ENCODE results near the gene EEF1AKMT3.

EEF1AKMT3 gene

GRCh38 chr12:57759360-57759980, 12.9 kb upstream of the EEF1AKMT3 start:
- H3K9me3 ChIP-seq (ENCODE audit: control insufficient read depth, low read length) = no peaks in the 10 kb centered on the region
- H3K4me1 ChIP-seq (ENCODE audit: control insufficient read depth, insufficient read depth, low read length, poor library complexity, severe bottlenecking) = peaks cover 3% of the 10 kb centered on the region
- H3K36me3 ChIP-seq (ENCODE audit: control insufficient read depth, insufficient read depth, low read length) = no peaks in the 10 kb centered on the region
- no peak overlapping the region for H3K4me3 ChIP-seq (ENCODE audit: extremely low read depth, insufficient read depth, low read length, poor library complexity, severe bottlenecking)
- no peak overlapping the region for H3K27ac ChIP-seq (ENCODE audit: low read depth, low read length, severe bottlenecking)
- WGBS, 2 experiments (ENCODE audit: insufficient coverage in 2 of 2) = 31 to 36% methylated on average over 2 to 3 of the region's 3 CpGs

- peaks cover 3% of the 10 kb centered on the region for H3K4me1 ChIP-seq (ENCODE audit: control insufficient read depth, insufficient read depth, low read length, poor library complexity, severe bottlenecking)
- no peaks in the 10 kb centered on the region for H3K36me3 ChIP-seq (ENCODE audit: control insufficient read depth, insufficient read depth, low read length)
- no peaks in the 10 kb centered on the region for H3K9me3 ChIP-seq (ENCODE audit: control insufficient read depth, low read length)
- H3K4me3 ChIP-seq (ENCODE audit: extremely low read depth, insufficient read depth, low read length, poor library complexity, severe bottlenecking) = no peak overlapping the region
- 92% methylated on average over 1 of the region's 3 CpGs; no CpG with 5 or more reads in 1 of the 2 experiments for WGBS, 2 experiments (ENCODE audit: insufficient coverage in 2 of 2)
- H3K27ac ChIP-seq (ENCODE audit: low read depth, low read length, severe bottlenecking) = no peak overlapping the region
These were observed 11.9 kb upstream of the EEF1AKMT3 start for GRCh38 chr12:57760347-57760982.

- peaks cover 7% of the 10 kb centered on the region for H3K4me1 ChIP-seq (ENCODE audit: control insufficient read depth, insufficient read depth, low read length, poor library complexity, severe bottlenecking)
- no peaks in the 10 kb centered on the region for H3K36me3 ChIP-seq (ENCODE audit: control insufficient read depth, insufficient read depth, low read length)
- no peak overlapping the region for H3K4me3 ChIP-seq (ENCODE audit: extremely low read depth, insufficient read depth, low read length, poor library complexity, severe bottlenecking)
- WGBS, 2 experiments (ENCODE audit: insufficient coverage in 2 of 2) = 80% methylated on average over 3 to 4 of the region's 4 CpGs
- H3K9me3 ChIP-seq (ENCODE audit: control insufficient read depth, low read length) = no peaks in the 10 kb centered on the region
- no peak overlapping the region for H3K27ac ChIP-seq (ENCODE audit: low read depth, low read length, severe bottlenecking)
These were observed 10.9 kb upstream of the EEF1AKMT3 start for GRCh38 chr12:57761391-57761998.

- H3K27ac ChIP-seq (ENCODE audit: low read depth, low read length, severe bottlenecking) = no peak overlapping the region
- H3K4me3 ChIP-seq (ENCODE audit: extremely low read depth, insufficient read depth, low read length, poor library complexity, severe bottlenecking) = no peak overlapping the region
- WGBS, 2 experiments (ENCODE audit: insufficient coverage in 2 of 2) = 85 to 93% methylated on average over 2 of the region's 2 CpGs
- no peaks in the 10 kb centered on the region for H3K9me3 ChIP-seq (ENCODE audit: control insufficient read depth, low read length)
- H3K4me1 ChIP-seq (ENCODE audit: control insufficient read depth, insufficient read depth, low read length, poor library complexity, severe bottlenecking) = peaks cover 10% of the 10 kb centered on the region
- no peaks in the 10 kb centered on the region for H3K36me3 ChIP-seq (ENCODE audit: control insufficient read depth, insufficient read depth, low read length)
These were observed 10.0 kb upstream of the EEF1AKMT3 start for GRCh38 chr12:57762463-57762862.

GRCh38 chr12:57763881-57764661, 8.3 kb upstream of the EEF1AKMT3 start:
- Histone ChIP-seq H3K4me1 (ENCODE audit: control insufficient read depth, insufficient read depth, low read length, poor library complexity, severe bottlenecking) (peaks cover 10% of the 10 kb centered on the region), H3K27ac (ENCODE audit: low read depth, low read length, severe bottlenecking) (no peak overlapping the region), H3K9me3 (ENCODE audit: control insufficient read depth, low read length) (no peaks in the 10 kb centered on the region), H3K4me3 (ENCODE audit: extremely low read depth, insufficient read depth, low read length, poor library complexity, severe bottlenecking) (no peak overlapping the region), H3K36me3 (ENCODE audit: control insufficient read depth, insufficient read depth, low read length) (peaks cover 9% of the 10 kb centered on the region)
- WGBS, 2 experiments (ENCODE audit: insufficient coverage in 2 of 2) = 75 to 86% methylated on average over 6 of the region's 6 CpGs

GRCh38 chr12:57764662-57765002, 7.8 kb upstream of the EEF1AKMT3 start:
- H3K4me1 ChIP-seq (ENCODE audit: control insufficient read depth, insufficient read depth, low read length, poor library complexity, severe bottlenecking) = peaks cover 10% of the 10 kb centered on the region
- peak overlapping the region; percentile 9 for H3K4me3 ChIP-seq (ENCODE audit: extremely low read depth, insufficient read depth, low read length, poor library complexity, severe bottlenecking)
- no peaks in the 10 kb centered on the region for H3K9me3 ChIP-seq (ENCODE audit: control insufficient read depth, low read length)
- no peak overlapping the region for H3K27ac ChIP-seq (ENCODE audit: low read depth, low read length, severe bottlenecking)
- peaks cover 15% of the 10 kb centered on the region for H3K36me3 ChIP-seq (ENCODE audit: control insufficient read depth, insufficient read depth, low read length)
- WGBS, 2 experiments (ENCODE audit: insufficient coverage in 2 of 2) = 23 to 29% methylated on average over 16 of the region's 17 CpGs

- 1 to 3% methylated on average over 52 to 60 of the region's 60 CpGs for WGBS, 2 experiments (ENCODE audit: insufficient coverage in 2 of 2)
- Histone ChIP-seq H3K4me1 (ENCODE audit: control insufficient read depth, insufficient read depth, low read length, poor library complexity, severe bottlenecking) (peaks cover 10% of the 10 kb centered on the region), H3K27ac (ENCODE audit: low read depth, low read length, severe bottlenecking) (no peak overlapping the region), H3K36me3 (ENCODE audit: control insufficient read depth, insufficient read depth, low read length) (peaks cover 18% of the 10 kb centered on the region), H3K4me3 (ENCODE audit: extremely low read depth, insufficient read depth, low read length, poor library complexity, severe bottlenecking) (peak overlapping the region; percentile 9), H3K9me3 (ENCODE audit: control insufficient read depth, low read length) (no peaks in the 10 kb centered on the region)
These were observed 7.3 kb upstream of the EEF1AKMT3 start for GRCh38 chr12:57765003-57765697.

GRCh38 chr12:57765698-57766463, 6.5 kb upstream of the EEF1AKMT3 start:
- H3K4me3 ChIP-seq (ENCODE audit: extremely low read depth, insufficient read depth, low read length, poor library complexity, severe bottlenecking) = peak overlapping the region; percentile 9
- no peak overlapping the region for H3K27ac ChIP-seq (ENCODE audit: low read depth, low read length, severe bottlenecking)
- WGBS, 2 experiments (ENCODE audit: insufficient coverage in 2 of 2) = 3 to 7% methylated on average over 27 to 32 of the region's 40 CpGs
- peaks cover 23% of the 10 kb centered on the region for H3K36me3 ChIP-seq (ENCODE audit: control insufficient read depth, insufficient read depth, low read length)
- H3K4me1 ChIP-seq (ENCODE audit: control insufficient read depth, insufficient read depth, low read length, poor library complexity, severe bottlenecking) = peaks cover 10% of the 10 kb centered on the region
- no peaks in the 10 kb centered on the region for H3K9me3 ChIP-seq (ENCODE audit: control insufficient read depth, low read length)

GRCh38 chr12:57766464-57767304, 5.7 kb upstream of the EEF1AKMT3 start, which contains the start of gene CYP27B1:
Gene CYP27B1 (minus strand): TSS chr12:57767078. CDS start chr12:57767041, 37 bp downstream.
- Histone ChIP-seq H3K4me3 (ENCODE audit: extremely low read depth, insufficient read depth, low read length, poor library complexity, severe bottlenecking) (no peak within 1 kb of the TSS), H3K36me3 (ENCODE audit: control insufficient read depth, insufficient read depth, low read length) (peaks cover 25% of the 10 kb centered on the region), H3K4me1 (ENCODE audit: control insufficient read depth, insufficient read depth, low read length, poor library complexity, severe bottlenecking) (peaks cover 13% of the 10 kb centered on the region), H3K27ac (ENCODE audit: low read depth, low read length, severe bottlenecking) (no peak within 1 kb of the TSS), H3K9me3 (ENCODE audit: control insufficient read depth, low read length) (no peaks in the 10 kb centered on the region)
- 5 to 6% methylated on average over 29 to 31 of the region's 38 CpGs for WGBS, 2 experiments (ENCODE audit: insufficient coverage in 2 of 2)

Measured in mesodermal cell (in vitro differentiated cells).